Astrocyte (in vitro differentiated cells and primary cell): ENCODE results near the gene NR2F2. TPM values are rescaled to one million over a fixed set of nuclear protein-coding genes. Genes with fewer than 3 reads are reported as not detected.
A peak's percentile ranks its signal among the peaks of the same experiment; 100 is the strongest.

ENCODE experiments used
- DNase-seq: peaks from one replicate; pipeline ENCODE4 v3.0.0-alpha.2; 2010; ENCODE audit warnings: low read depth
- FAIRE-seq: peaks from 2 replicates; lab custom pipeline; 2011; peaks lifted over from hg19 to GRCh38; lab: Jason Lieb, UNC
- H2AFZ ChIP-seq: 2 replicates; pipeline ENCODE4 v1.6.0; 2012; ENCODE audit warnings: low read depth, low read length, inconsistent platforms
- H3K27ac ChIP-seq: 2 replicates; pipeline ENCODE4 v1.5.1; 2011; ENCODE audit warnings: low read depth, low read length, inconsistent platforms
- H3K27me3 ChIP-seq: 2 replicates; pipeline ENCODE4 v1.6.0; 2011; ENCODE audit warnings: low read length, inconsistent platforms; ENCODE audit not compliant: insufficient read depth
- H3K36me3 ChIP-seq: 2 replicates; pipeline ENCODE4 v1.5.1; 2011; ENCODE audit warnings: low read length, inconsistent platforms; ENCODE audit not compliant: insufficient read depth
- H3K4me1 ChIP-seq: 2 replicates; pipeline ENCODE4 v1.5.1; 2011; ENCODE audit warnings: low read length, inconsistent platforms; ENCODE audit not compliant: insufficient read depth
- H3K4me2 ChIP-seq: 2 replicates; pipeline ENCODE4 v1.6.0; 2012; ENCODE audit warnings: low read length, inconsistent platforms
- H3K4me3 ChIP-seq: 2 replicates; pipeline ENCODE4 v1.5.1; 2011; ENCODE audit warnings: low read depth, mild to moderate bottlenecking, low read length, inconsistent platforms; ENCODE audit not compliant: insufficient read depth
- H3K79me2 ChIP-seq: 2 replicates; pipeline ENCODE4 v1.6.0; 2012; ENCODE audit warnings: mild to moderate bottlenecking, low read length, inconsistent platforms; ENCODE audit not compliant: insufficient read depth
- H3K9ac ChIP-seq: 2 replicates; pipeline ENCODE4 v1.6.0; 2012; ENCODE audit warnings: mild to moderate bottlenecking, low read length, inconsistent platforms
- H3K9me3 ChIP-seq: 2 replicates; pipeline ENCODE4 v1.5.1; 2012; ENCODE audit warnings: low read depth, mild to moderate bottlenecking, low read length, inconsistent platforms; ENCODE audit not compliant: insufficient read depth
- H4K20me1 ChIP-seq: 2 replicates; pipeline ENCODE4 v1.6.0; 2012; ENCODE audit warnings: low read length, inconsistent platforms; ENCODE audit not compliant: insufficient read depth
- H3K27ac Mint-ChIP-seq: one replicate; pipeline ENCODE4 v1.8.0; 2021; ENCODE audit warnings: mild to moderate bottlenecking, mixed read lengths; ENCODE audit not compliant: unreplicated experiment
- H3K27me3 Mint-ChIP-seq: one replicate; pipeline ENCODE4 v1.8.0; 2021; ENCODE audit warnings: low read depth, mixed read lengths; ENCODE audit not compliant: unreplicated experiment
- H3K36me3 Mint-ChIP-seq: one replicate; pipeline ENCODE4 v1.8.0; 2021; ENCODE audit warnings: low read depth, mixed read lengths; ENCODE audit not compliant: unreplicated experiment
- H3K4me1 Mint-ChIP-seq: one replicate; pipeline ENCODE4 v1.8.0; 2021; ENCODE audit warnings: low read depth, mixed read lengths; ENCODE audit not compliant: unreplicated experiment
- H3K4me3 Mint-ChIP-seq: one replicate; pipeline ENCODE4 v1.8.0; 2021; ENCODE audit warnings: mild to moderate bottlenecking, moderate library complexity, mixed read lengths; ENCODE audit not compliant: unreplicated experiment
- H3K9me3 Mint-ChIP-seq: one replicate; pipeline ENCODE4 v1.8.0; 2021; ENCODE audit warnings: mild to moderate bottlenecking, mixed read lengths; ENCODE audit not compliant: unreplicated experiment
- CTCF ChIP-seq: IDR thresholded peaks from 2 replicates; pipeline ENCODE4 v1.5.1; 2011; ENCODE audit warnings: low read depth, mild to moderate bottlenecking, inconsistent platforms, low read length, moderate library complexity; ENCODE audit not compliant: insufficient read depth
- EZH2 ChIP-seq: IDR thresholded peaks from 2 replicates; pipeline ENCODE4 v1.6.1; 2012; ENCODE audit warnings: mild to moderate bottlenecking, low read length, inconsistent platforms; ENCODE audit not compliant: insufficient read depth
- total RNA-seq: library from RNA; stranded (reverse); gene quantifications from 2 replicates; pipeline ENCODE4 v1.2.1, GENCODE V29; 2021

The NR2F2 gene
- total RNA-seq, 1 donor from 2014 or later = 75.8 TPM

- no peak for TF ChIP-seq EZH2
- no peak for TF ChIP-seq CTCF
- H3K9me3 ChIP-seq = no peaks in the 10 kb centered on the region
- Mint-ChIP-seq H3K27me3 (peaks cover 48% of the 10 kb centered on the region), H3K27ac (peak overlapping the region; percentile 89), H3K4me3 (peak overlapping the region; percentile 88), H3K36me3 (peaks cover 35% of the 10 kb centered on the region), H3K9me3 (peaks cover 12% of the 10 kb centered on the region), H3K4me1 (peaks cover 55% of the 10 kb centered on the region)
- peak overlapping the region; percentile 96 for H3K9ac ChIP-seq
- peaks cover 99% of the 10 kb centered on the region for H3K79me2 ChIP-seq
- peak overlapping the region; percentile 59 for H3K4me3 ChIP-seq
- peak overlapping the region; percentile 93 for H3K4me2 ChIP-seq
- no peak for FAIRE-seq
- peaks cover 36% of the 10 kb centered on the region for H3K36me3 ChIP-seq
- H4K20me1 ChIP-seq = peaks cover 50% of the 10 kb centered on the region
- H3K27me3 ChIP-seq = no peaks in the 10 kb centered on the region
- no peak for DNase-seq
- no peak overlapping the region for H2AFZ ChIP-seq
- H3K4me1 ChIP-seq = peaks cover 54% of the 10 kb centered on the region
- peak overlapping the region; percentile 90 for H3K27ac ChIP-seq
These were observed 11.3 kb downstream of the NR2F2 start for GRCh38 chr15:96341513-96342405.

DNA sequence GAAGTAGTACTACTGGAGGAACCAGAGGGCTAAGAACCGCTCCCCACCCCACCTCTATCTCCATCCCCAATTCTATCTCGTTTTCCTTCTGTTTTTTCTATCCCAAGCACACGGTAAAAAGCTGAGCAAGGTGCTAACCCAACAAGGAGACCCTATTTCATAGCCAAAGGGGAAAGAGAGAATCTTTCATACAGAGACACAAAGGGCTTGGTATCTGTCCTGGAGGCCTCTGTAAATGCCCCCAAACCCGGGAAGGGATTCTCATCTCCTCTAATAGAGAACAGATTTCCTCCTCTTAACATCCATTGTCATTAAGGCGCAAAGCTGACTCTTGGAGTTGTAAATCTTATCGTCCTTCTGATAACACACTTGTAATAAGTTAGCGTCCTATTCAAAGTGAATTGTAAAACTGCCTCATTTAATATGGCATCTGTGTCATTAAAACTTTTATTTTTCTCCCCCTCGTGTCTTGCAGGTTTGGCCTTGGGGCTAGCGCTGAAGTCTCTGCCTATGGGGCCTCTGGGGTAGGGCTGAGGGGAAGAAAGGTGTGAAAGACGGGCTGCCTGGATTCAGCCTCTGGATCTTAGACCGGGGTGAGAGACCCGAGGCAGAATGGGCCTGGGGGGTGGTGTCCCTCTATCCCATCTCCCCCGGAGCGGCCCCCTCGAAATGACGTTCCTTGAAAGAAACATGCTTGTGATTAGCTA lies 12.1 kb downstream of the NR2F2 start:
- Histone ChIP-seq H3K4me1 (peaks cover 58% of the 10 kb centered on the region), H3K36me3 (peaks cover 31% of the 10 kb centered on the region), H4K20me1 (peaks cover 43% of the 10 kb centered on the region), H3K27ac (peak overlapping the region; percentile 90), H2AFZ (no peak overlapping the region), H3K9ac (peak overlapping the region; percentile 96), H3K79me2 (peaks cover 99% of the 10 kb centered on the region), H3K27me3 (no peaks in the 10 kb centered on the region), H3K4me2 (peak overlapping the region; percentile 93), H3K4me3 (peak overlapping the region; percentile 52), H3K9me3 (no peaks in the 10 kb centered on the region)
- peak overlapping the region; percentile 69 for H3K27ac Mint-ChIP-seq
- FAIRE-seq (no peak), DNase-seq (peak; percentile 24)
- TF ChIP-seq CTCF (no peak), EZH2 (no peak)
- H3K4me1 Mint-ChIP-seq = peaks cover 57% of the 10 kb centered on the region
- peaks cover 12% of the 10 kb centered on the region for H3K9me3 Mint-ChIP-seq
- peaks cover 28% of the 10 kb centered on the region for H3K36me3 Mint-ChIP-seq
- H3K4me3 Mint-ChIP-seq = peak overlapping the region; percentile 71
- peaks cover 49% of the 10 kb centered on the region for H3K27me3 Mint-ChIP-seq
